HG03575 (cell line): ENCODE results near the gene EEF1G.
"Not testable (repeated sequence)": the region's sequence is repeated elsewhere in the genome, so short reads cannot be mapped to it uniquely, and the experiment has no call there.

Experiments
- ATAC-seq: cut with Tn5 transposase; IDR thresholded peaks from one replicate; pipeline ENCODE4 v1.9.1; 2021; ENCODE audit not compliant: unreplicated experiment, insufficient number of reproducible peaks, low FRiP score; ENCODE audit errors: extremely low read depth

EEF1G gene

DNA sequence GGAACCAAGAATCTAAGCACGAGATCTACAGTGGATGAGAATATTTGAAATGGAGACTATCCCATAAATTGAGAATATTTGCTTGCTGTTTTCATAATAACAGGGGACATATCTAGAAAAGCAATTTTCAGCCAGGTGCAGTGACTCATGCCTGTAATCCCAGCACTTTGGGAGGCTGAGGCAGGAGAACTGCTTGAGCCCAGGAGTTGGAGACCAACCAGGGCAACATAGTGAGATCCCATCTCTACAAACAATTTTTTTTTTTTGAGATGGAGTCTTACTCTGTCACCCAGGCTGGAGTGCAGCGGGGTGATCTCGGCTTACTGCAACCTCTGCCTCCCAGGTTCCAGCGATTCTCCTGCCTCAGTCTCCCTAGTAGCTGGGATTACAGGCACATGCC is 8.0 kb upstream of the EEF1G start:
- not testable (repeated sequence) for ATAC-seq

DNA sequence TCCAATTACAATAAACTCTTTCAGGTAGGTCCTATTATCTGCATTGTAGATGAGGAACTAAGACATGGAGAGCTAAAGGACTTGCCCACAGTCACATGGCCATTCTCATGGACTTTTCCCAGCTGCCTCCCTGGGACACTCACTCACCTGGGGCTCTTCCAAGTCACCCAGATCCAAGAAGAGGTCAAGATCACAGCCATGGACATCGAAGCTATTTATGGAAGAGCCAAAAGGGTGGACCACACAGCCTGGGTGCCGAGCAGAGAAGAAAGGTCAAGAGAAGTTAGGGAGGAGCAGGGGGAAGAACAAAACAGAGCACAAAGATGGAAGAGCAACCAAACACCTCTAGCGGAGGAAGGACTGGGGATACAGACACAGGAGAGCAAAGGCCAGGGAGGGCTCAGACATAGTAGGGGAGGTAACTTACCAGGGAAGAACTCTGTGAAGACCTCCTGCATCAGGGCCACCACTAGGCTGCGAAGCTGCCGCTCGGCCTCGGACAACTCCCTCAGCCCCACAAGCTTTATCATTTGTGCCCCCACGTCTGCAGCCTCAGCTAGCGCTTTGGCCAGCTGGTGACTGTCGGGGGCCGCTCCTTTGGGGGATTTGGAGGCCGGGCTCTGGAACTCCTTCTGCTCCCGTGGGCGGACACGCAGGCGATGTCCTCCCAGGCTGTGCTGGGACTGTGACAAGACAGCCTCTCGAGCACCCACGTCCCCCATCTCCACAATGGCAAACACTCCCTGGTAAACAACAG is 7.4 kb upstream of the EEF1G start:
- no peak for ATAC-seq

DNA sequence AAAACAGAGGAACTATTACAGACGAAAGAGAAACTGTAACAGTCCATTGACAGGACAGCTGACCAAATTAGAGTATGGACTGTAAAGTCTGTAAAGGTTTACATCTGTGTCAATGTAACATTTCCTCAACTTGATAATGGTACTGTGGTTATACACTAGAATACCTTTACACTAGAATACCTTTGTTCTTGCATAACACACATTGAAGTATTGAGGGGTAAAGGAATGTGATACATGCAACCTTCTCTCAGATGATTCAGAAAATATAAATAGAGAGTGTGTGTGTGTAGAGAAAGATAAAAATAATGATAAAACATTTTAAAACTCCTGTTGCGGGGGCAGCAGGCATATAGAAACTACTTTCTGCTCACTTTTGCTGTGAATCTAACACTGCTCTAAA is 5.6 kb upstream of the EEF1G start:
- no peak for ATAC-seq

DNA sequence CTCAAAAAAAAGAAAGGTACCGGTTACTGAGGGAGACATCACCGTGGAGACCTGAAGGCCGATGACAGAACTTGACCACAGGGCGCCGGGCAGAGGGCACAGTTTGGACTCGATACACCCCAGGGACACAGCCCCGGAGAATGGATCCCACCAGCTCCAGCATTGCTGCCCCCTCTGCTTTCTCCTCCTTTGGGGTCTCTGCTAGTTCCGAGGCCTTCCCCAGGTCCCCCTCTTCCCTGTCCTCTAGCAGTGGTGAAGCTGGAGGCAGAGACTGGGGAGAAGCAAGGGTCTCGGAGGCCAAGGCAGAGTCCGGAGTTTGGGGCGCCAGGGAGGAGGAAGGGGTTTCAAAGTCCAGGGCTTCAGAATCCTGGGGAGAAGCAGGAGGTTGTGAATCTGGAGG is 4.8 kb upstream of the EEF1G start:
- ATAC-seq: no peak

DNA sequence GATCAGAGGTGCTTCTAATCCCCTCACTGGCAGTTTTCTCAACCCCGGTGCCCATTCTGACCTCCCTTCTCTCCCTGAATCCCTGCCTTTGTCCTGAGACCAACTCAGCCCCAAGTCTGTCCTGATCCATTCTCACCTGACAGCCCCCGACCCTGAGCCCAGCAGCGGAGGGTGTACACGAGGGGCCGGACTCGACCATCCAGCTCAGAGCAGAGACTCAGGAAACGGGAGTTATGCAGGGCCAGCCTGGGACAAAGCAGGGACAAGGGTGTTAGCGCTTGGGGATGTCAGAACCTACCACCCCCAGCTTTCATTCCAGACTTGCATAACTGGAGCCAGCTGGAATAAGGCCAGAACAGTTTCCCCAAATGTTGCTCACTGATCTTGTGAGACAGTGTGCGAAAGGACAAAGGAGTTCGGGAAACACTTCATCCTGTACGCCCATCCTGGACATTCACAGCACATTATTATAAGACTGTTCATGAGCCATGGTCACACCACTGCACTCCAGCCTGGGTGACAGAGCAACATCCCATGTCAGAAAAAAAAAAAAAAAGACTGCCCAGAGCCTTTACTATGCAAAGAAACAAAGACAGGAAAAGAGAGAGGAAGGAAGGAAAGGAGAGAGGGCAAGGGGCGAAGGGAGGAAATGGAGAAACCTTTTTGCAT is 3.5 kb upstream of the EEF1G start:
- no peak for ATAC-seq

DNA sequence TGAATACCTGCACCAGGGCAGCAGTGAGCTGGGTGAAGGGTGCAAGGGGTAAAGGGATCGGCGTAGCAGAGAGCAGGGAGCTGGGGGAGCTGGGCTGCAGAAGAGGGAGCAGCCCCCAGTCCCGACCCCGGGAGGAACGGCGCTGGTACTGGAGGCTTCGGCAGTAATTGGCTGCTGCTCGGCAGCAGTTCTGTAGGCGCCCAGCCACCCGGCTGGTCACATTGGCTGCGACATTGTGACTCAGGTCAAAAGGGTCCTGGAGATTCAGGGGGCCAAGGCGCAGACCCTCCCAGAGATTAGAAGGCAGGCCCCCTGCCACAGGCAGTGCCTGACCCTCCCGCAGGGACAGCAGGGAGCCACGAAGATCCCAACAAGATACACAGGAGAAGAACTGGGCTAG is 2.1 kb upstream of the EEF1G start:
- ATAC-seq: no peak

DNA sequence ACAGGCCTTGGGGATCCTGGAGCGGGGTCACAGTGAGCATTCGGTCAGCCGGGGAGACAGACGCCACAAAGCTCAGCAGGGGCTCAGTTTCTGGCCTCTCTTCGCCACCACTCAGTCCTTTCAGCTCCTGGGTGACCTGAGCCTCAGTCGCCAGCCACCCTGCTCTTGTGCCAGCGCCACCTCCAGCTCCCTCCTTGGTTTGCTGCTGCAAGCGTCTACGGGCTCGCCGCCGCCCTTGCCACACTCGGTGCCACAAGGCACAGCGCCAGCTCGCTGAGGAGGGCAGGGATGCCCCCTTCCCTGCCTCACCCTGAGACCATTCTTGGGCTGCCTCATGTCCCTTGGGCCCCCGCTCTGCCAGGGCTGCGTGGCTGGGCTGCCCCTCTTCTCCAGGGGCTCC is 1.5 kb upstream of the EEF1G start:
- ATAC-seq: no peak

DNA sequence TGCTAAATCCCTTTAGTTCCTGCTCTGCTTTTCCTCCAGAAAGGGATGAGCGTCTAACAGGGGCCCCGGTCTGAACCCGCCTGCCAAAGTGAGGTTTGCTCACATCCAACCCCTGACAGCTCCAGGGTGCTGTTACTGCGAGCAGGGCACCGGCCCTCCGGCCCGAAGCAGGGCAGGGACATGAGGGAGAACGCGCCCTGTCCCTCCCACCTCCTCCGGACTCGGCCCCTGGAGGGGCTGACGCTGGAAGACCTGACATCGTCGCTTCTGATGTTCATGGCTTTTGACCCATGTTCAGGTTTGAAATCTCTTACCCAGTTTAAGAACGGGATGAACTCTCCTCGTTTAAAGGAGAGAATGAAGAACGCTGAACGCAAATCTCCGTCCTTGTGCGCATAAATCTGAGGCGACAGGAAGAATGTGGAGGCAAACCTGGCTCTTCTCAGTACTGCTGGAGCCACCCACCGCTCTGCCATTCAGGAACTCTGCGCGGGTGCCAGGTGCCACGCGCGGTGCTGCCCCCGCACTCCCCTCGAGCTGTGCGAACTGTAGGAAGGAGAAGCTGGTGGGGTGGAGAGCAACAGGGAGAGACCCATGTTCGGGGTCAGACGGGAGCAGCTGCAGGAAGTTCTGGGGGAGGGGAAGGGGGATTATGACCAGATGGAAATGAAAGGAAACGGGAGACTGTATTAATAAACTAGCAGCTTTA is 826 bp upstream of the EEF1G start:
- ATAC-seq: no peak

DNA sequence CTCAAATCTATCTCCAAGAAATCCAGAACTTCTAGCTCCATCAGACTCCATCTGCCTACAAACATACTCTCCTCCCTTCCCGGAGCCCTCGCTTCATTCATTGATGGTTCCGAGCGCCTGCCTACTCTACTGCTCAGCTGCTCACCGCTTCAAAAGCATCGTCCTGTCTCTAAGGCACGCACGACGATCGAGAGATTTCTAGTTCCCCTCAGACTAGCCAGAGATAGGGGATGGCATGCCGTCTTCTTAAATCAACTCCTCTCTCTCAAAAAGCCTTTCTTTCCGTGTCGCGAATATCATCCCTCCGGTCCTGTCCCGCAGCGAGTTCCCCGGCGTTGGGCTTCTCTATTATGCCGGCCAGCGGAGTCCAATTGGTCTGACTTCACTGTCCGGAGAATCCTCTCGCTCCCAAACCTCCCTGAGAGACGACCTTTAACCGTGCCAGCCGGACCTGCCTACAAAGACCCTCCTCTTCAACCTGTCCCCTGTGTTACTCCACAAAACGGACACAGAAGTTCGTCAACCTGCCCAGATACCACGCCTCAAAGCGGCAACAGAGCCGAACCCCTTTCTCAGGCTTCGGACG is 592 bp downstream of the EEF1G start:
- ATAC-seq: no peak

DNA sequence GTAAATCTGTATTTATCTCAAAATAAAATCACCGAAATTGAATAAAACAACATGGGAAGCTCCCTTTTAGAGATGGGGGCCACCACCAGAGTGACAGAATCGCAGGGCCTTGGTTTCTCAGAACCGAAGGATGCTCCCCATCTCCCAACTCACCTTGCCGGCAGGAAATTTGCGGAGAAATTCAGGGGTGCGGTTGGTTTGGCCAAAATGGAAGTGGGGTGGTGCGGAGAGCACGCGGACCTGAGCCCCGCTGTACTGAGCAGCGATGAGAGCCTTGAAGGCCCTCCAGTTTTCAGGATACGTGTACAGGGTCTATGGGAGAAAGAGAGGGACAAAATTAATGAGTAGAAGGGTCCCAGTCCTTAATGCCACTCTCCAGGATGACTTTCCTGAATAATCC is 1.3 kb downstream of the EEF1G start:
- ATAC-seq: no peak

DNA sequence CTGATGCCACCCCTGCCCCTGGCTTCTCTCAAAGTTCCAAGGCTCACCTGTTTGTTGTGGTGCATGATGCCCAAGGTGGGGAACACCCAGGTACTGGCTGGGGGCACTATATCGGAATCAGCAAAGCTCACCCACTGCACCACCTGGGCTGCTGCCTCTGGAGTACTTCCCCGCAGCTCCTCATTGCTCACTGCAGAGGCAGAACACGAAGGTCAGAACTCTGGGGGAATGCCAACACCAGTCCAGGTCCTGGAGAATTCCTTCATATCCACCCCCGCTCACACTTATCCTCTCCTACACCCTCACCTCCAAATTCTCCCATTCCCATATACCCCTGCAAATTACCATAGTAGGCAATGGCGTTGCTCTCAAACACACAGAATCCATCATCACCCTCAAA is 2.2 kb downstream of the EEF1G start:
- ATAC-seq: not testable (repeated sequence)

DNA sequence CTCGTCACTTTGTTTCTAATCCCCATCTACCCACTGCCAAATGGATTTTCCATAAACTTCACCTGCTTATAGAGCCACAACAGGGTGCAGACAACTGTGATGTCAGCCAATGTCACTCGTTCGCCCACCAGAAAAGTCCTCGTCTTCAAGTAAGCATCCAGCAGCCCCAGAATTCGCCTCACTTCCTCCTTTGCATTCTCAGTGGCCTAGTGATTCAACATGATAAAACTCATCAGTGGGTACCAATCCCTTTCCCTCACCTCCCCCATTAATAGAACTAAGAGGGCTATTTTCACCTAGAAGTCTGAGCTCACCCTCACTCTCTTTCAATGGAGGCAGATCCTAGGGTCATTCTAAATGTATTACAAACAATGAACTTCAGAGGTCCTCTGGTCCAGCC is 2.8 kb downstream of the EEF1G start:
- not testable (repeated sequence) for ATAC-seq

DNA sequence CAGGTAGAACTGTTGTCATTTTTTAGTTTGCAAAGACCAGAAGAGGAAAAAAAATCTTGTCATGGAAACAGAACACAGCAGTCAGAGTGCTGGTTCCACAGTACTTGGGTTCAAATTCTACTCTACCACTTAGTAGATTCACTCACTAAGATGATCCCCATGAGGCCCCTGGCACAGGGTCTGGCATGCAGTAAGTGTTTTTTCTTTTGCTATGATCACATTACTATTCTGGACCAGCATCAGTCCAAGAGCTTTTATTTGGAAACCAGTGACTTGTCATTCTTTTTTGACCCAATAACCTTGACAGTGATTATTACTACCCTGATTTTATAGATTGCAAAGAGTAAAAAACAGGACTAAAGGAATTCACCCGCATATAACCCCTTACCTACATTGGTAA is 4.1 kb downstream of the EEF1G start:
- no peak for ATAC-seq

DNA sequence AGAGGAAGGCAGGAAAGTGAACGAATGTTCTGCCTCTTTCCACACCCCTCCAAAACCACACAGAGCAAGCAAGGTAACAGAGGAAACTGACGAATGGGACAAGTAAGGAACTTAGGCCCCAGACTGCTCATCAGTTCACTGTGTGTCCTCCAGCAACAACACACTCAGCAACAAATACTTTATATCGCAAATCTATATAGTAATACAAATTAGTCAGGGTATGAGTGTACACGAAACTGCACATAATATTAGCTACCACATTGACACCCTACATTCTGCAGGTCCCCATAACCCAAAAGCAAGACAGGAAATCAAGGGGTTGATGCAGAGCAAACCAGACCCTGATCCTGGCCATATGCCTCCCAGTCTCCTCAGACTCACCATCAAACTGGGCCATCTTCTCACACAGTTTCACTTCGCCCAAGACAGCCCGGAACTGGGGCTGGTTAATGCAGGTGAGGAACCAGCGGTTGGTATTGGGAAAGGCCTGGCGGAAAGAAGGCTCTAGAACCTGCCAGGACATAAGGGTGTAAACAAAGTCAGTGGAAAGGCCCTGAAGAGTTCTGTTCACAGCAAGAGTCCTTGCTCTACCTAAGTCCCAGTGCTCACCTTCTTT is 6.6 kb downstream of the EEF1G start:
- no peak for ATAC-seq

DNA sequence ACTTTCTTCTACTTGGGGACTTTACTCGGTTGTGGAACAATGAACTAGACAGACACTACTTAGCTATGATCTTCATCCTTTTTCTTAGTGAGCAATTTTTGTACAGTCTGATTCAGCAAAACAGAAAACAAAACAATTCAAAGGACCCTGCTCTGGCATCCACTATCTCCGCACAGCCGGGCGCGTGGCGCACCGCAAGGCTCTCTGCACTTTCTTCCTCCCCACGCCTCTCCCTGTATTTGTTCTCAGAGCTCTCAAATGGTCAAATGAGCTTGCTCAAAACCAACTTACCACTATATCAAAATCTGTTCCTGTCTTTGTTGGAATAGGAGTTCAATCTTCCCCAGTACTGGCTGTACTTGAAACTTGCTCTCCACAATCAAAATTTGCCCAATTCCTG is 7.4 kb downstream of the EEF1G start:
- no peak for ATAC-seq

DNA sequence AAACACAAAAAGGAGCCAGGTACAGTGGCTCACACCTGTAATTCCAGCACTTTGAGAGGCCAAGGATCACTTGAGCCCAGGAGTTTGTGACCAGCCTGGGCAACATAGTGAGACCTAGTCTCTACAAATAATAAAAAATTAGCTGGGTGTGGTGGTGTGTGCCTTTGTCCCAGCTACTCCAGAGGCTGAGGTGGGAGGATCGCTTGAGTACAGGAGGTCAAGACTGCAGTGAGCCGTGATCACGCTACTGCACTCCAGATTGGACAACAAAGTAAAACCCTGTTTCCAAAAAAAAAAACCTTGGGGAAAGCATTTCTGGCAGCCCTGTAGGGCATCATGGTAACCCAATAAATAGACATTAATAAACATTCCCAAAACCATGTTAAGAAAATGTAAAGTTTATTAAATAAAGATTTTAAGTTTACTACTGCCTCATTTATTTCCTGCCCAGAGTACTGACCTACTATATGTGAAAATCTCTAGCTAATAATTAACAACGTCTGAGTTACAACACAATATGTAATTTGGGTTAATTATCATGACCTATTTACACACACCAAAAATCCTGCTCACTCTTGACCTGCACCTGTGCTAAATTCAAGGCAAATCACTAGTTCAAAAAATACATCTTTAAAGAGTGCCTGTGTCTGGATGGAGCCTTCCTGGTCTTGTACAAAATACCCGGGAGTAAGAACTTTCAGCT is 8.4 kb downstream of the EEF1G start:
- no peak for ATAC-seq

DNA sequence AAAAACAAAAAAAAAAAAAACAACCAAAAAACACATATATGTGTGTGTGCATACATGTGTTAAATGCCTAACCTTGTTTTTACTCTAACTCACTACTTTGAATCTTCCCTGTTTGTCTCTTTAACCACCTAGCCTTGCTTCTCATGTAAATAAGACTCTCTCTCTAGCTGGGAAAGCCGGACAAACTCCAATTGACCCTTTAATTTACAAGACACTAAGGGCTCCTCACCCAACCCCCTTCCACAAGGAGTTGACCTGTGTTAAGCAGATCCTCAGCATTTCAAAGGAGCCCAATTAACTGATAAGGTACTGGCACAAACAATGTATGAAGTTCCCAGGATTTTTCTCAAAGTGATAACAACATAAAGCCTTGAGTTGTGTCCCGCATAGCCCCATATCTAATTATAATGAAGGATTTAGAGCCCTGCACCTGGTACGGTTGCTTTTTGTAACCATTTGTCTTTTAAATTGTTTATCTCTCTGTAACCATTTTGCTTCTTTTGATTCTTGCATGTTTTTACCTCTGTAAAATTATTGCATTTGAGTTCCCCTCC is 11.9 kb downstream of the EEF1G start:
- ATAC-seq: not testable (repeated sequence)

DNA sequence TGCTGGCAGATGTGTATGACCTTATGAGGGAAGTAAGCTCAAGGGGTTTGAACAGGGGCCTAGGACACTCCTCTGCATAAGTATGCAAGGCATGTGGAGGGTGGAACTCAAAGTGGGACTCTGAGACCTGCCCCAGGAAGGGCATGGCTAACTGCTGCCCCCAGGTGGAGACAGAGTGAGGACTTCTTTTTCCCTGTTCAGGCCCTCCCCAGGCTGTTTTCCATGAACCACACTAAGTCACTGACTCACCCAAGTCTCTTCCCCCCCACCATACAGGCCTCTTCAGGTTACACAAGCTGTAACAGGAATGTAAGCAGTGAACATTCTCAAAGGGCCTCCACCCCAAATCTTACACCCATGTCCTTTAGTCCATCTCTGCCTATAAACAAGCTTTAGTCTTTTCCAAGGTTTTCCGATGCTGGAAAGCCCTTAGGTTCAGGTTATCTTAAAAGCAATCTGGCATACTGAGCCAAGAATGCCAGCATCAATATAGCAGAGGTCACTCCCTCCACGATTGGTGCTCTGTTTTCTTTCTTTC is 13.1 kb downstream of the EEF1G start:
- no peak for ATAC-seq
